GM18519 (cell line): ENCODE results near the gene PEX11A.

Source experiments
- ATAC-seq: cut with Tn5 transposase; IDR thresholded peaks from one replicate; pipeline ENCODE4 v1.9.1; 2021; ENCODE audit warnings: mild to moderate bottlenecking, moderate library complexity; ENCODE audit not compliant: unreplicated experiment, low FRiP score

The PEX11A gene

GRCh38 chr15:89657686-89658200 lies 32.8 kb downstream of the PEX11A start:
- ATAC-seq = no peak

- ATAC-seq = no peak
Observed at GRCh38 chr15:89656116-89656815, 34.3 kb downstream of the PEX11A start.

- ATAC-seq = no peak
Observed at GRCh38 chr15:89654847-89655805, 35.4 kb downstream of the PEX11A start, which contains the start of gene KIF7. Gene KIF7 (minus strand): TSS chr15:89655467. CDS start chr15:89652930, 2,537 bp downstream.

GRCh38 chr15:89654301-89654761 lies 36.2 kb downstream of the PEX11A start:
- no peak for ATAC-seq

GRCh38 chr15:89653578-89653977 lies 37.0 kb downstream of the PEX11A start:
- ATAC-seq = no peak

- ATAC-seq = no peak
Observed at GRCh38 chr15:89652666-89653065, 37.9 kb downstream of the PEX11A start.

- ATAC-seq = no peak
Observed at GRCh38 chr15:89652131-89652530, 38.4 kb downstream of the PEX11A start.

GRCh38 chr15:89649716-89650115 lies 40.8 kb downstream of the PEX11A start:
- no peak for ATAC-seq

GRCh38 chr15:89649013-89649625 lies 41.4 kb downstream of the PEX11A start:
- ATAC-seq = no peak

GRCh38 chr15:89648106-89649012 lies 42.2 kb downstream of the PEX11A start:
- no peak for ATAC-seq

- ATAC-seq = no peak
Observed at GRCh38 chr15:89647191-89647851, 43.2 kb downstream of the PEX11A start.

- ATAC-seq = no peak
Observed at GRCh38 chr15:89646416-89647141, 44.0 kb downstream of the PEX11A start.

- no peak for ATAC-seq
Observed at GRCh38 chr15:89645680-89646079, 44.9 kb downstream of the PEX11A start.

- ATAC-seq = no peak
Observed at GRCh38 chr15:89642106-89642505, 48.4 kb downstream of the PEX11A start.

GRCh38 chr15:89641053-89641452 lies 49.5 kb downstream of the PEX11A start:
- no peak for ATAC-seq

- ATAC-seq = no peak
Observed at GRCh38 chr15:89640245-89640644, 50.3 kb downstream of the PEX11A start.

- no peak for ATAC-seq
Observed at GRCh38 chr15:89633585-89633984, 57.0 kb downstream of the PEX11A start.

- ATAC-seq = no peak
Observed at GRCh38 chr15:89632563-89633430, 57.8 kb downstream of the PEX11A start.
